ENCODE data around the gene GLRX2. TPM values are rescaled to one million over a fixed set of nuclear protein-coding genes. Genes with fewer than 3 reads are reported as not detected.
"Not testable (repeated sequence)": the region's sequence is repeated elsewhere in the genome, so short reads cannot be mapped to it uniquely, and the experiment has no call there.

Gene GLRX2
- total RNA-seq, 1 donor from 2014 or later, result 18.6 TPM

GRCh38 chr1:193118803-193119730 lies 13.9 kb upstream of the GLRX2 start:
- no peak for DNase-seq (ENCODE audit: low read depth)
- no peak overlapping the region for H3K4me3 ChIP-seq (ENCODE audit: low read depth, low read length)
- no peak for TF ChIP-seq CTCF (conservative IDR thresholded peaks at IDR 0.05; ENCODE audit: low read depth, low read length)

- no peak for DNase-seq (ENCODE audit: low read depth)
- no peak overlapping the region for H3K4me3 ChIP-seq (ENCODE audit: low read depth, low read length)
- no peak for TF ChIP-seq CTCF (conservative IDR thresholded peaks at IDR 0.05; ENCODE audit: low read depth, low read length)
These were observed 13.0 kb upstream of the GLRX2 start for GRCh38 chr1:193118194-193118593.

GRCh38 chr1:193117167-193117566 lies 12.0 kb upstream of the GLRX2 start:
- not testable (repeated sequence) for DNase-seq (ENCODE audit: low read depth); H3K4me3 ChIP-seq (ENCODE audit: low read depth, low read length)

- TF ChIP-seq CTCF (conservative IDR thresholded peaks at IDR 0.05; ENCODE audit: low read depth, low read length), result no peak
- no peak overlapping the region for H3K4me3 ChIP-seq (ENCODE audit: low read depth, low read length)
- peak; percentile 99 for DNase-seq (ENCODE audit: low read depth)
These were observed 10.5 kb upstream of the GLRX2 start for GRCh38 chr1:193115629-193116227.

- no peak for TF ChIP-seq CTCF (conservative IDR thresholded peaks at IDR 0.05; ENCODE audit: low read depth, low read length)
- no peak for DNase-seq (ENCODE audit: low read depth)
- no peak overlapping the region for H3K4me3 ChIP-seq (ENCODE audit: low read depth, low read length)
These were observed 9.4 kb upstream of the GLRX2 start for GRCh38 chr1:193114485-193115095.

GRCh38 chr1:193113992-193114332 lies 8.7 kb upstream of the GLRX2 start:
- DNase-seq (ENCODE audit: low read depth), result no peak
- no peak overlapping the region for H3K4me3 ChIP-seq (ENCODE audit: low read depth, low read length)
- no peak for TF ChIP-seq CTCF (conservative IDR thresholded peaks at IDR 0.05; ENCODE audit: low read depth, low read length)

GRCh38 chr1:193113258-193113991 lies 8.2 kb upstream of the GLRX2 start:
- no peak overlapping the region for H3K4me3 ChIP-seq (ENCODE audit: low read depth, low read length)
- no peak for DNase-seq (ENCODE audit: low read depth)
- no peak for TF ChIP-seq CTCF (conservative IDR thresholded peaks at IDR 0.05; ENCODE audit: low read depth, low read length)

Data from epithelial cell of proximal tubule (primary cell).